Measurements from ENCODE around the gene TESPA1. TPM values are rescaled to one million over a fixed set of nuclear protein-coding genes. Genes with fewer than 3 reads are reported as not detected.
"Not testable (repeated sequence)": the region's sequence is repeated elsewhere in the genome, so short reads cannot be mapped to it uniquely, and the experiment has no call there.

The TESPA1 gene
- total RNA-seq, 1 experiment from 2014 or later, result not detected

GRCh38 chr12:54961190-54961589 lies 23.4 kb downstream of the TESPA1 start:
- no peaks in the 10 kb centered on the region for H3K9me3 ChIP-seq
- H3K4me3 ChIP-seq, result no peak overlapping the region
- H3K27me3 ChIP-seq, result peaks cover 27% of the 10 kb centered on the region
- no peaks in the 10 kb centered on the region for H3K36me3 ChIP-seq
- DNase-seq, result no peak

DNA sequence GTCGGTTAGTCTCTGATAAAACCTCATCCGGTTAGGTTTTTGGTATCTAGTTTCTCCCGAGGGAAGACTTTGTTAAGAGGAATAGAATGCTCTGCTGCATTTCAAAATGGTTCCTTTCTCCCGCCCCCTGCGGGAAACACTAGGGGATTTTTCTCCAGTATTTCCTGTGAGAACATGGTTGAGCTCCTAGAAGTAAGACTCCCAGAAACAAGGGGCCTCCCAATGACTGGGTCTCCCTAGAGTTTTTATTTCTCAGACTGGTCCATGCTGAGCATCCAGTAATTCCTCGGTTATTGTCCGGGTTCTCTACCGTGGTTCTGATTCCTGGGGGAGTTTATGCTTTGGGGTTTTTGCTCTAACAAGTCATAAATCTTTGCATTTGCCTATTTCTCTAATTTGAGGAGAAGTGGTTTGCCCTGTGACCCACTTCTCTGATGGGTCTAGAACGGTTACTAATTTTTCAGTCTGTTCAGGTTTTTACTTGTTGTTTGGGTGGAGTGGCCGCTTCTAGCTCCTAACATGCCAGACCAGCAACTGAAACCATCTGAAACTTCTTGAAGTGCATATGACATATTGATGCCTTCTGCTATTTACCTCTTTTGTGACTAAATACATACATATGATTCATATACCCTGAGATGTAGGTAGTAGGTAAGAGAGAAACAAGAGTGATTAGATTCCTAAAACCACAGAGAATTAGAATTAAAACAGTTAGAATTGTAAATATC lies 25.1 kb downstream of the TESPA1 start:
- H3K4me3 ChIP-seq, result no peak overlapping the region
- H3K36me3 ChIP-seq, result no peaks in the 10 kb centered on the region
- H3K27me3 ChIP-seq, result peaks cover 20% of the 10 kb centered on the region
- DNase-seq, result no peak
- H3K9me3 ChIP-seq, result no peaks in the 10 kb centered on the region

DNA sequence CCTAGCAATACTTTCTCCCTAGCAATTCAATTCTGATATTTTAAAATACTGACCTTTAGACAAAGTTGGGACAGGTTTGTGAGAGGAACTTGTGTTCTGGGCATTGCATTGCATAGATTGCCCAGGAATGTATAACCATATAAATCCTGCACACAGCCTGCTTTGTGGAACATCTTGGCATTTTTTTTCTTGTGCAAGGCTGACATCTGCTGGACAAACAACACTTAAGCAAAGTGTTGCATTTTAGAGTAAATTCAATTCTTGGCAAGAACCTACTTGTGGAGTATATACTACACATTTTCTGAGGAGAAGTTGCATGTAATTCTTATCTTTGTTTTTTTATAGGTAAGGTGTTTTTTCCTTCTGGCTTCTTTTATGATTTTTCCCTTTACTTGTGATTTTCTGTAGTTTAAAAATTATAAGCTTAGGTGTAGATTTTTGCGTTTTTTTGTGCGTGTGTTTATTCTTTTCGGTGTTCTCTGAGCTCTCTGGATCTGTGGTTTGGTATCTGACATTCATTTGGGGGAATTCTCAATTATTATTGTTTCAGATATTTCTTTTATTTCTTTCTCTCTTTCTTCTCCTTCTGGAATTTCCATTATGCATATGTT lies 26.4 kb downstream of the TESPA1 start:
- peaks cover 18% of the 10 kb centered on the region for H3K27me3 ChIP-seq
- no peak overlapping the region for H3K4me3 ChIP-seq
- no peaks in the 10 kb centered on the region for H3K36me3 ChIP-seq
- DNase-seq, result peak; percentile 17
- H3K9me3 ChIP-seq, result no peaks in the 10 kb centered on the region

GRCh38 chr12:54956818-54957641 lies 27.5 kb downstream of the TESPA1 start:
- Histone ChIP-seq H3K27me3 (peaks cover 18% of the 10 kb centered on the region), H3K36me3 (no peaks in the 10 kb centered on the region), H3K9me3 (no peaks in the 10 kb centered on the region), H3K4me3 (no peak overlapping the region)
- no peak for DNase-seq

GRCh38 chr12:54956322-54956721 lies 28.2 kb downstream of the TESPA1 start:
- H3K9me3 ChIP-seq, result no peaks in the 10 kb centered on the region
- DNase-seq, result no peak
- H3K27me3 ChIP-seq, result peaks cover 18% of the 10 kb centered on the region
- no peaks in the 10 kb centered on the region for H3K36me3 ChIP-seq
- H3K4me3 ChIP-seq, result no peak overlapping the region

GRCh38 chr12:54954801-54955200 lies 29.8 kb downstream of the TESPA1 start:
- no peak for DNase-seq
- no peaks in the 10 kb centered on the region for H3K36me3 ChIP-seq
- H3K27me3 ChIP-seq, result peaks cover 17% of the 10 kb centered on the region

DNA sequence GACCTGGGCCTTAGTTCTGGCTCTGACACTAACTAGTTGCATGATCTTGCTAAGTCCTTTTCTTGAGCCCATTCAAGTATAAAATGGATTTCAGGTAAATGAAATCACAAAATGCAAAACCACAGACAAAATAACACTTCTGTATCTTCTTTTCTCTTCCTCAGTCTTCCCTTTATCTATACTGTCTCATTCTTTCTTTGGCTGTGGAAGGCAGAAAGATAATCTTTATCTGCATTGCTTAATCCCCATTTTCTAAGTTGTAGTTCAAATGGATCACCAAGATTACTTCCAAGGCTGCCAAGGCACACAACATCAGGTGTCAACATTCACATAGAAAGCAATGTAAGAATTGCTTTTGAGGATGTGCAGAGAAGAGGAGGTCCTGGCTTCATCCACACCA lies 30.3 kb downstream of the TESPA1 start:
- no peaks in the 10 kb centered on the region for H3K9me3 ChIP-seq
- no peaks in the 10 kb centered on the region for H3K36me3 ChIP-seq
- peaks cover 11% of the 10 kb centered on the region for H3K27me3 ChIP-seq
- H3K4me3 ChIP-seq, result no peak overlapping the region
- DNase-seq, result no peak

More at GRCh38 chr12:54954801-54955200, 29.8 kb downstream of the TESPA1 start:
- H3K9me3 ChIP-seq, result no peaks in the 10 kb centered on the region
- H3K4me3 ChIP-seq, result no peak overlapping the region

GRCh38 chr12:54950071-54950727 lies 34.4 kb downstream of the TESPA1 start:
- Histone ChIP-seq H3K27me3 (no peaks in the 10 kb centered on the region), H3K36me3 (no peaks in the 10 kb centered on the region), H3K4me3 (no peak overlapping the region), H3K9me3 (no peaks in the 10 kb centered on the region)
- no peak for DNase-seq

DNA sequence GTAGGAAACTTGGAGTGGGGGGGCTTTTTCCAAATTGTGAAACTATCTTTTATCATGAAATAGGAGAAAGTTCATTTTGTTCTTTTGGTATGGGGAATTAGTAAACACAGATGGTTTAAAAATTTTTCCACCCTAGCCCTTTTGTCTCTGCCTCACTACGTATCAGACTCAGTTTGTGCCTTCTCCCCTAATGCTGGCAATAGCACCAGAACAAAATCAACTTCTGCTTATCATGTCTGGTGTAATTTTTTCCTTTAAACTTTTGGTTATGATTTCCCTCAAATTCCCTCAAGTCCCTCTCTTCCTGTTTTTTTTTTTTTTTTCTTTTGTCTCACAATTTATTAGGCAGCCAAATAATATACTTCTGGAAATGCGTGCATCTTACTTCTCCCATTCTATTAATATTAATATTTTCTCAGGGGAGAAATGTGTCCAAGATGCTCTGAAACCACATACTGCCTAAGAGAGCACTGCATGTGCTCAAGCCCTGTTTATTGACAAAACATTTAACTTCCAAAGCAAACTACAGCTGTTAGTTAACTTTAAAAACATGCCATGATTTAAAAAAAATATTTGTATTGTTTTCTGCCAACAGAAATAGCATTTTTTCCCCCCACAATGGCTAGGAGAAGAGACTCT lies 35.4 kb downstream of the TESPA1 start:
- DNase-seq, result no peak
- no peaks in the 10 kb centered on the region for H3K36me3 ChIP-seq
- no peaks in the 10 kb centered on the region for H3K27me3 ChIP-seq

GRCh38 chr12:54948171-54948570 lies 36.4 kb downstream of the TESPA1 start:
- no peaks in the 10 kb centered on the region for H3K9me3 ChIP-seq
- DNase-seq, result no peak

More for the DNA sequence above, 35.4 kb downstream of the TESPA1 start:
- no peak overlapping the region for H3K4me3 ChIP-seq
- no peaks in the 10 kb centered on the region for H3K9me3 ChIP-seq

DNA sequence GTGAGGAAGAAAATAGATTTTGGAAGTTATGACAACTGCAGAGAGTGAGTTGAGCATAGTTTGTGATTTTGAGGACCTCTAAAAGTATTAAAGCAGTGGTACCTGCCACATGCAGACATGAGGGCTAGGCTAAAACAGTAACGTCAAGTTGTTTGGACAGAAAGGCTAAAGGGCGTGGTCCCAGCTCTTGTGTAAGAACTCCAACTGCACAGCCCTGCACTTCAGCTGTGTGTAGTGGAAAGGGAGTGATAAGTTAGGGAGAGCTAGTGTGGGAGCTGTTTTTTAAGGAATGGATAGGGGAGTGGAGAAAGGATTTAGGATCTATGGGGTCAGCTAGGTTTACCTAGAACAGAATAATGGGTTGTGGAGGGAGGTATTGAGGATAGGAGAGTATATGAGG lies 39.5 kb downstream of the TESPA1 start:
- Histone ChIP-seq H3K36me3 (no peaks in the 10 kb centered on the region), H3K9me3 (no peaks in the 10 kb centered on the region), H3K27me3 (no peaks in the 10 kb centered on the region), H3K4me3 (no peak overlapping the region)
- no peak for DNase-seq

More at GRCh38 chr12:54948171-54948570, 36.4 kb downstream of the TESPA1 start:
- Histone ChIP-seq H3K27me3 (no peaks in the 10 kb centered on the region), H3K4me3 (no peak overlapping the region), H3K36me3 (no peaks in the 10 kb centered on the region)

DNA sequence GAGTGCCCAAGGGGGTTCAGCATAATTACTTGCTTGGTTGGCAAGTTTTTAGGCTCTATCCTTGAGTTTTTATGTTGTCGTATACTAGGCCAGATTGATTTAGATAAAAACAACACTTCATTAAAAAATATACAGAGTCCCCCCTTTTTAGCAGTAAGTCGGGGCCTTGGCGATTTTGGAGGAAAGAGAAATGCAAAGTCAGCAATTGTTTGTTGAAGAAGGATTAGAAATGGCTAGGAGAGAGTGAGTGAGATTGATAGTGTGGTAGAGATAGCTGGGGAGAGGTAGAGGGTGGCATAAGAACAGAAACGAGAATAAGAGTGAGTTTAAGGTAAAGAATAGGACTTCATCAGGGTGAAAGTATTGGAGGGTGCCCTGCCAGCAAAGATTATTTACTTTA lies 41.3 kb downstream of the TESPA1 start:
- H3K27me3 ChIP-seq, H3K4me3 ChIP-seq, DNase-seq, H3K36me3 ChIP-seq, H3K9me3 ChIP-seq: not testable (repeated sequence)

DNA sequence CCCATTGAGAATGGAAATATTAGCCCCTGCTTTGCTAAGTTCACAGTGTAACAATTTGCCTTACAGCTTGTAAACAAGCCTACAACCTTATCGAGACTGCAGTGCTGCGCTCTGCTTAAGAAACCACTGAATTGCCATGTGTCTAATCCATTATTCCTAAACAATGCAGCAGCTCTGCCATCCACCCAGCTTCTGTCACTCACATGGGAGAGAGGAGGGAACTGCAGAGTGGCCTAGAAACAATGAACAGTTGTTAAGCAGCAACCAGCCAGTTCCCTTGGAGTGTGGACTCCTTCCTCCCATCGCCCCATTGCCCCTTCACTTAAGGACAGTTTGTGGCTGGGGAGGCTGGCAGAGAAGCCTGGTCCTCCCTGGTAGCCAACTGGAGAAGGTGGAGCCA lies 42.9 kb downstream of the TESPA1 start:
- Histone ChIP-seq H3K9me3 (no peaks in the 10 kb centered on the region), H3K27me3 (no peaks in the 10 kb centered on the region), H3K36me3 (no peaks in the 10 kb centered on the region), H3K4me3 (no peak overlapping the region)
- no peak for DNase-seq

GRCh38 chr12:54940727-54941315 lies 43.7 kb downstream of the TESPA1 start:
- Histone ChIP-seq H3K4me3 (no peak overlapping the region), H3K9me3 (0 out of 2 replicates have a peak, but pooled peaks cover 2% of the 10 kb centered on the region), H3K27me3 (no peaks in the 10 kb centered on the region), H3K36me3 (no peaks in the 10 kb centered on the region)
- DNase-seq, result no peak

- Histone ChIP-seq H3K4me3 (no peak overlapping the region), H3K9me3 (0 out of 2 replicates have a peak, but pooled peaks cover 2% of the 10 kb centered on the region), H3K36me3 (no peaks in the 10 kb centered on the region), H3K27me3 (no peaks in the 10 kb centered on the region)
- no peak for DNase-seq
These were observed 46.6 kb downstream of the TESPA1 start for GRCh38 chr12:54937929-54938328.

DNA sequence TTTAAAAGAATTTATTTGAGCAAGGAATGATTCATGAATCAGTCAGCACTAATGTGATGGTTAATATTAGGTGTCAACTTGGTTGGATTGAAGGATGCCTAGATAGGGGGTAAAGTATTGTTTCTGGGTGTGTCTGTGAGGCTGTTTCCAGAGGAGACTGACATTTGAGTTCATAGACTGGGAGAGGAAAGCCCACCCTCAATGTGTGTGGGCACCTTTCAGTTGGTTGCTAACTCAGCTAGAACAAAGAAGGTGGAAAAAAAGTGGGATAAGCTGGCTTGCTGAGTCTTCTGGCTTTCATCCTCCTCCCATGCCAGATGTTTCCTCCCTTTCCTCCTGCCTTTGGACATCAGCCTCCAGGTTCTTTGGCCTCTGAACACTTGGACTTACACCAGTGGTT lies 47.2 kb downstream of the TESPA1 start:
- H3K4me3 ChIP-seq, result no peak overlapping the region
- no peaks in the 10 kb centered on the region for H3K36me3 ChIP-seq
- H3K27me3 ChIP-seq, result no peaks in the 10 kb centered on the region
- H3K9me3 ChIP-seq, result 0 out of 2 replicates have a peak, but pooled peaks cover 2% of the 10 kb centered on the region
- DNase-seq, result no peak
